ENCODE data around the gene TANGO6.
A peak's percentile ranks its signal among the peaks of the same experiment; 100 is the strongest.

TANGO6 gene

GRCh38 chr16:69130461-69130860, 287.1 kb downstream of the TANGO6 start:
- Histone ChIP-seq H3K27me3 (ENCODE audit: insufficient read depth, low read depth, severe bottlenecking) (no peaks in the 10 kb centered on the region), H3K4me3 (ENCODE audit: low read depth, low read length) (peak overlapping the region; percentile 99; the same call in 1 of the 2 replicates), H3K9me3 (ENCODE audit: severe bottlenecking) (no peaks in the 10 kb centered on the region), H3K36me3 (peaks cover 40% of the 10 kb centered on the region), H3K27ac (peak overlapping the region; percentile 30)
- no peak for DNase-seq
- TF ChIP-seq CTCF (IDR thresholded peaks at IDR 0.05; ENCODE audit: low read depth, low read length), result no peak

GRCh38 chr16:69131167-69131838, 288.0 kb downstream of the TANGO6 start:
- H3K4me3 ChIP-seq (ENCODE audit: low read depth, low read length), result peak overlapping the region; percentile 99
- H3K36me3 ChIP-seq, result peaks cover 43% of the 10 kb centered on the region
- peak overlapping the region; percentile 99 for H3K27ac ChIP-seq
- peak; percentile 47 for DNase-seq
- TF ChIP-seq CTCF (IDR thresholded peaks at IDR 0.05; ENCODE audit: low read depth, low read length), result no peak
- no peaks in the 10 kb centered on the region for H3K9me3 ChIP-seq (ENCODE audit: severe bottlenecking)
- no peaks in the 10 kb centered on the region for H3K27me3 ChIP-seq (ENCODE audit: insufficient read depth, low read depth, severe bottlenecking)

- Histone ChIP-seq H3K4me3 (ENCODE audit: low read depth, low read length) (peak overlapping the region; percentile 99), H3K27ac (peak overlapping the region; percentile 99), H3K9me3 (ENCODE audit: severe bottlenecking) (no peaks in the 10 kb centered on the region), H3K36me3 (peaks cover 47% of the 10 kb centered on the region), H3K27me3 (ENCODE audit: insufficient read depth, low read depth, severe bottlenecking) (no peaks in the 10 kb centered on the region)
- peak; percentile 92 for DNase-seq
- no peak for TF ChIP-seq CTCF (IDR thresholded peaks at IDR 0.05; ENCODE audit: low read depth, low read length)
Observed at GRCh38 chr16:69131839-69132423, 288.6 kb downstream of the TANGO6 start.

GRCh38 chr16:69132424-69133252, 289.3 kb downstream of the TANGO6 start, which contains the start of the genes CHTF8 and UTP4:
Gene CHTF8 (minus strand): TSS chr16:69132588. CDS start chr16:69121458, 11,130 bp downstream.
Gene UTP4 (plus strand): TSS chr16:69132649. CDS start chr16:69133460, 811 bp downstream.
- TF ChIP-seq CTCF (IDR thresholded peaks at IDR 0.05; ENCODE audit: low read depth, low read length), result no peak
- DNase-seq, result peak; percentile 87
- Histone ChIP-seq H3K9me3 (ENCODE audit: severe bottlenecking) (no peaks in the 10 kb centered on the region), H3K36me3 (peaks cover 54% of the 10 kb centered on the region), H3K4me3 (ENCODE audit: low read depth, low read length) (peak within 1 kb of the TSS; percentile 99), H3K27me3 (ENCODE audit: insufficient read depth, low read depth, severe bottlenecking) (no peaks in the 10 kb centered on the region), H3K27ac (peak within 1 kb of the TSS; percentile 99)

- Histone ChIP-seq H3K36me3 (peaks cover 54% of the 10 kb centered on the region), H3K9me3 (ENCODE audit: severe bottlenecking) (no peaks in the 10 kb centered on the region), H3K27ac (no peak overlapping the region; the same call in 1 of the 2 replicates), H3K27me3 (ENCODE audit: insufficient read depth, low read depth, severe bottlenecking) (no peaks in the 10 kb centered on the region), H3K4me3 (ENCODE audit: low read depth, low read length) (peak overlapping the region; percentile 99)
- TF ChIP-seq CTCF (IDR thresholded peaks at IDR 0.05; ENCODE audit: low read depth, low read length), result no peak
- DNase-seq, result no peak
Observed at GRCh38 chr16:69133373-69133954, 290.1 kb downstream of the TANGO6 start.

Data from WERI-Rb-1 (cell line).